Common myeloid progenitor, CD34-positive (primary cell): ENCODE results near the gene SLCO4A1.
"Not testable (repeated sequence)": the region's sequence is repeated elsewhere in the genome, so short reads cannot be mapped to it uniquely, and the experiment has no call there.

ENCODE experiments used
- CTCF ChIA-PET: fragments of 350-600 bp; sonication (Branson Sonifier 250); formaldehyde crosslinking; loops from one replicate; lab custom pipeline; 2021; ENCODE audit warnings: antibody characterized with exemption; lab: Charles Lee
- POLR2A ChIA-PET: fragments of 350-600 bp; sonication (Branson Sonifier 250); formaldehyde crosslinking; loops from one replicate; lab custom pipeline; 2021; ENCODE audit warnings: antibody characterized with exemption; lab: Charles Lee
- DNase-seq, 3 donors: peaks; one replicate each; pipeline versions ENCODE4 v3.0.0 to v3.0.0-alpha.2; 2013
- H3K27ac ChIP-seq, 2 experiments: 1 replicate in 1 of 2; 2 replicates in 1 of 2; pipeline ENCODE4 v1.7.0; 2013; ENCODE audit warnings: inconsistent platforms in 2 of 2, low read length in 2 of 2, mild to moderate bottlenecking in 2 of 2, low read depth in 1 of 2, moderate library complexity in 1 of 2; ENCODE audit not compliant: severe bottlenecking in 2 of 2, insufficient read depth in 1 of 2, poor library complexity in 1 of 2
- H3K27me3 ChIP-seq, 5 experiments: replicated peaks in 2 of 5; 1 replicate in 3 of 5; 2 replicates in 2 of 5; pipeline versions ENCODE4 v1.6.1 to v1.7.0; 2013; ENCODE audit warnings: low read length in 4 of 5, mild to moderate bottlenecking in 2 of 5, moderate library complexity in 2 of 5, inconsistent platforms in 1 of 5; ENCODE audit not compliant: insufficient read depth in 5 of 5, control insufficient read depth in 4 of 5
- H3K36me3 ChIP-seq, 4 experiments: 1 replicate in 2 of 4; 2 replicates in 2 of 4; pipeline versions ENCODE4 v1.6.1 to v1.7.0; 2013; ENCODE audit warnings: low read length in 3 of 4, control low read depth in 1 of 4, mild to moderate bottlenecking in 1 of 4; ENCODE audit not compliant: control insufficient read depth in 4 of 4, insufficient read depth in 4 of 4
- H3K4me1 ChIP-seq, 4 experiments: 1 replicate in 3 of 4; 2 replicates in 1 of 4; pipeline versions ENCODE4 v1.6.1 to v1.7.1; 2013; ENCODE audit warnings: low read length in 3 of 4, mild to moderate bottlenecking in 3 of 4, control low read depth in 1 of 4, inconsistent platforms in 1 of 4, moderate library complexity in 1 of 4; ENCODE audit not compliant: control insufficient read depth in 4 of 4, insufficient read depth in 4 of 4; ENCODE audit errors: control extremely low read depth in 1 of 4
- H3K4me3 ChIP-seq, 7 experiments: 1 replicate in 4 of 7; 2 replicates in 3 of 7; pipeline versions ENCODE4 v1.5.1 to v1.7.0; 2013; ENCODE audit warnings: mild to moderate bottlenecking in 7 of 7, low read length in 6 of 7, moderate library complexity in 6 of 7, inconsistent platforms in 2 of 7, low read depth in 2 of 7, control low read depth in 1 of 7; ENCODE audit not compliant: insufficient read depth in 4 of 7, control insufficient read depth in 1 of 7; ENCODE audit errors: extremely low read depth in 1 of 7
- H3K9me3 ChIP-seq, 5 experiments: 1 replicate in 4 of 5; 2 replicates in 1 of 5; pipeline versions ENCODE4 v1.6.1 to v1.7.1; 2013; ENCODE audit warnings: low read length in 4 of 5, mild to moderate bottlenecking in 2 of 5, inconsistent platforms in 1 of 5, low read depth in 1 of 5, moderate library complexity in 1 of 5; ENCODE audit not compliant: control insufficient read depth in 4 of 5, insufficient read depth in 2 of 5; ENCODE audit errors: control extremely low read depth in 1 of 5
- WGBS: methylation state at CpG from one replicate; pipeline ENCODE4 v1.1.5; 2013; ENCODE audit not compliant: insufficient coverage; 5-methylcytosine and 5-hydroxymethylcytosine counted together

SLCO4A1 gene

DNA sequence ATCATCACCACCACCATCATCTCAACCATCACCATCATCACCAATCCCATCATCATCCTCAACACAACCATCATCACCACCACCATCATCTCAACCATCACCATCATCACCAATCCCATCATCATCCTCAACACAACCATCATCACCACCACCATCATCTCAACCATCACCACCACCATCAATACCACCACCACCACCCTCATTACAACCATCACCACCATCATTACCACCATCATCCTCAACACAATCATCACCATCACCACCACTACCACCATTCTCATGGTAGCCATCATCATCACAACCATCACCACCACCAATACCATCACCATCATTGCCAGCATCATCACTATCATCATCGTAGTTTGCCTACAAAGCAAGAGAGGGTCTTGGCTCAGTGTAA is 14.9 kb upstream of the SLCO4A1 start:
- H3K36me3 ChIP-seq, H3K4me3 ChIP-seq, H3K9me3 ChIP-seq, H3K27me3 ChIP-seq, POLR2A ChIA-PET, H3K27ac ChIP-seq, DNase-seq: not testable (repeated sequence)
- CTCF ChIA-PET: interaction anchor here (1.2 to 4.8 kb wide), 2 partner anchors 11 to 181 kb away, joined by 3 to 26 read pairs; no protein-coding TSS in a partner anchor
- H3K4me1 ChIP-seq: peaks cover 0 to 52% (median 42%) of the 10 kb centered on the region in 4 experiments
- WGBS: 100% methylated on average over 1 of the region's 1 CpG

GRCh38 chr20:62627901-62628612 is 14.2 kb upstream of the SLCO4A1 start:
- ChIA-PET POLR2A (interaction anchor here (1.5 kb wide), 1 partner anchor 15 kb away, joined by 6 read pairs; the partner anchor contains the start of gene SLCO4A1), CTCF (interaction anchor here (0.8 to 1.7 kb wide), 7 partner anchors 9 to 218 kb away, joined by 3 to 8 read pairs (median 3); no protein-coding TSS in a partner anchor)
- DNase-seq: peak in 2 of 3 donors; percentile 29 to 44
- H3K9me3 ChIP-seq: no peaks in the 10 kb centered on the region
- H3K27ac ChIP-seq: no peak overlapping the region
- no peak overlapping the region for H3K4me3 ChIP-seq
- H3K27me3 ChIP-seq: no peaks in the 10 kb centered on the region
- peaks cover 0 to 45% (median 36%) of the 10 kb centered on the region in 4 experiments for H3K4me1 ChIP-seq
- WGBS: 64% methylated on average over 4 of the region's 10 CpGs
- H3K36me3 ChIP-seq: no peaks in the 10 kb centered on the region

DNA sequence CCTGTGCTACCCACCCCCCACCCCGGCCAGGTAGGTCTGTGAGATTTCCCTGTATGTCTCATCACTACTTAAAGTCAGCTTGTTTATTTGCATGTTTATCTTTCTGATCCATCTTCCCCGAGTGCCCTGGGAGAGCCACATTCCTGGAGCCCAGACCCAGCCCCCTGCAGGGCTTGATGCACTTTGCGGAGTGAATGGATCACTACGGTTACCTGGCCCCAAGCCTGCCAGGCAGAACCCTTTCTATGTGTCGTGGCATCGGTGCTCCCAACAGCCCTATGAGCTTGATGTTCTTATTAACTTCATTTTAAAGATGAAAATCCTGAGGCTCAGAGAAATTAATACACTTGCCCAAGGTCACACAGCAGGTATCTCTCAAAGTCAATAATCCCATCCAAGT is 13.6 kb upstream of the SLCO4A1 start:
- Histone ChIP-seq H3K4me3 (no peak overlapping the region), H3K27ac (no peak overlapping the region), H3K27me3 (no peaks in the 10 kb centered on the region), H3K4me1 (peaks cover 0 to 39% (median 29%) of the 10 kb centered on the region in 4 experiments), H3K36me3 (no peaks in the 10 kb centered on the region), H3K9me3 (no peaks in the 10 kb centered on the region)
- 82% methylated on average over 3 of the region's 6 CpGs for WGBS
- CTCF ChIA-PET: interaction anchor here (0.8 to 1.7 kb wide), 8 partner anchors 9 to 218 kb away, joined by 3 to 8 read pairs (median 4); partner anchors contain the start of gene SLCO4A1
- POLR2A ChIA-PET: interaction anchor here (0.6 to 1.5 kb wide), 2 partner anchors 14 to 17 kb away, joined by 6 read pairs; partner anchors contain the start of gene SLCO4A1
- no peak for DNase-seq

DNA sequence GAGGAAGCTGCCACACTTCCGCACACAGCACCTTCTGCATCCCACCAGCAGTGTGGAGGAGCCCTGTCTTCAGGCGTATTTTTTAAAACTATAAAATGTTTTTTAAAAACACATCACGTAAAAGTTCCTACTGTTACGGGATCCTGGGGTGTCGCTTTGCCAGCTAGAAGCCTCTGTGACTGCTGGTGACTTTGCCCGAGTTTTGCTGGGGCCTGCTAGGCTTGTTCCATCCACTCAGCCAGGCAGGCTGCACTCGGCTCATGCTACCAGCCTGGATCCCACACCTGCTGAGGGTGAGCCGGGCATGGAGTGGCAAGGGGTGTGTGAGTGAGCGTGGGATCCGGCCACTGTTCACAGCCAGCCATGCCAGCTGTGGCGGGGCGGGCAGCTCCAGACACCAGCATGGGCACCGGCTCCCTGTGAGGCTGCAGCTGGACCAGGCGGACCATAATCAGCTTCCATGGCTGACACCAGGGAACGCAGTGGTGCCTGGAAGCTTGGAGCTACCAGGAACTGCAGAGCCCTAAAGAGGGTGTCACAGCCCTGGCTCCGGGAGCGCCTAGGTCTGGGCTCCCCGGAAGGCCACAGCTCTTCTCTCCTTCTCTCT is 12.3 kb upstream of the SLCO4A1 start:
- no peak for DNase-seq
- 99% methylated on average over 17 of the region's 18 CpGs for WGBS
- CTCF ChIA-PET: interaction anchor here (1.2 to 1.7 kb wide), 6 partner anchors 7 to 37 kb away, joined by 3 to 8 read pairs (median 4); partner anchors contain the start of gene SLCO4A1
- Histone ChIP-seq H3K9me3 (no peaks in the 10 kb centered on the region), H3K4me3 (no peak overlapping the region), H3K4me1 (peaks cover 0 to 32% (median 21%) of the 10 kb centered on the region in 4 experiments), H3K27ac (no peak overlapping the region), H3K27me3 (no peaks in the 10 kb centered on the region), H3K36me3 (no peaks in the 10 kb centered on the region)
- POLR2A ChIA-PET: interaction anchor here (1.0 kb wide), 1 partner anchor 12 kb away, joined by 3 read pairs; the partner anchor contains the start of gene SLCO4A1

GRCh38 chr20:62631336-62632308 is 10.7 kb upstream of the SLCO4A1 start:
- CTCF ChIA-PET: interaction anchor here (1.3 kb wide), 1 partner anchor 10 kb away, joined by 5 read pairs; no protein-coding TSS in a partner anchor
- no peak overlapping the region for H3K27ac ChIP-seq
- POLR2A ChIA-PET: no interaction called here
- peaks cover 0 to 34% (median 19%) of the 10 kb centered on the region in 4 experiments for H3K4me1 ChIP-seq
- WGBS: 97% methylated on average over 22 of the region's 24 CpGs
- no peaks in the 10 kb centered on the region for H3K36me3 ChIP-seq
- H3K9me3 ChIP-seq: no peaks in the 10 kb centered on the region
- DNase-seq: no peak
- H3K27me3 ChIP-seq: no peaks in the 10 kb centered on the region
- H3K4me3 ChIP-seq: no peak overlapping the region

DNA sequence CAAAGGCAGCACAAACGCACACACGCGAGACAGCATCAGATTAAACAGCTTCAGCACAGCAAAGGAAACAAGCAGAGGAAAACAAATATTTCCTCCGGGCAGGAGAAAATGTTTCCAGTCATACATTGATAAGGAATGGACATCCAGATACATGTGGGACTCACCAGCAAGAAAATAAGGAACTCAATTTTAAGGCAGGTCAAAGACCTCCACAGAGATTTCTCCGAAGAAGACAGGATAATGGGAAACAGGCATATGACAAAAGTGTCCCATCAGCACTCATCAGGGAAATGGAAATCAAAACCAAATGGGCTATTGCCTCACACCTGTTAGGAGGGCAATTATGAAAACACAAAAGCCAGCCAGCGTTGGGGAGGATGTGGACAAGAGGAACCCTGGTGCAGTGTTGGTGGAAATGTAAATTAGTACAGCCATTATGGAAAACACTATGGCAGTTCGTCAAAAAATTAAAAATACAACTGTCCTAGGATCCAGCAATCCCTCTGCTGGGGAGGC is 9.7 kb upstream of the SLCO4A1 start:
- Histone ChIP-seq H3K27ac (no peak overlapping the region), H3K27me3 (no peaks in the 10 kb centered on the region), H3K9me3 (no peaks in the 10 kb centered on the region), H3K4me1 (peaks cover 0 to 44% (median 28%) of the 10 kb centered on the region in 4 experiments), H3K36me3 (no peaks in the 10 kb centered on the region), H3K4me3 (no peak overlapping the region)
- 76% methylated on average over 7 of the region's 7 CpGs for WGBS
- POLR2A ChIA-PET: no interaction called here
- DNase-seq: no peak
- CTCF ChIA-PET: interaction anchor here (1.7 kb wide), 1 partner anchor 15 kb away, joined by 6 read pairs; no protein-coding TSS in a partner anchor
